ENCODE results near the gene PHF5A. TPM values are rescaled to one million over a fixed set of nuclear protein-coding genes. Genes with fewer than 3 reads are reported as not detected.

Gene PHF5A
- total RNA-seq, 1 experiment from 2014 or later: 62.9 TPM

- Histone ChIP-seq H2AFZ (no peak overlapping the region), H3K9me2 (ENCODE audit: insufficient read depth) (no peaks in the 10 kb centered on the region), H3F3A (ENCODE audit: insufficient read depth, low read depth) (peaks cover 10% of the 10 kb centered on the region), H3K27me3 (ENCODE audit: insufficient read depth, low read depth) (no peaks in the 10 kb centered on the region), H4K20me1 (ENCODE audit: insufficient read depth) (peaks cover 20% of the 10 kb centered on the region), H3K79me2 (ENCODE audit: low read depth) (peaks cover 34% of the 10 kb centered on the region), H3K4me3 (no peak overlapping the region), H3K27ac (no peak overlapping the region), H3K4me1 (replicated peaks; ENCODE audit: insufficient read depth) (no peaks in the 10 kb centered on the region), H3K4me2 (no peak overlapping the region), H3K9me3 (ENCODE audit: insufficient read depth, low read depth) (no peaks in the 10 kb centered on the region), H3K36me3 (ENCODE audit: low read depth) (0 out of 2 replicates have a peak, but pooled peaks cover 12% of the 10 kb centered on the region)
- intact Hi-C loops (cut with micrococcal nuclease; ENCODE audit: unreplicated experiment): no loop called here
- no TSS peak for BruUV-seq (replicated peaks)
- ChIA-PET POLR2A (ENCODE audit: unreplicated experiment) (no interaction called here), CTCF (no interaction called here)
- no peak for DNase-seq
- TF ChIP-seq, protein P1, sequence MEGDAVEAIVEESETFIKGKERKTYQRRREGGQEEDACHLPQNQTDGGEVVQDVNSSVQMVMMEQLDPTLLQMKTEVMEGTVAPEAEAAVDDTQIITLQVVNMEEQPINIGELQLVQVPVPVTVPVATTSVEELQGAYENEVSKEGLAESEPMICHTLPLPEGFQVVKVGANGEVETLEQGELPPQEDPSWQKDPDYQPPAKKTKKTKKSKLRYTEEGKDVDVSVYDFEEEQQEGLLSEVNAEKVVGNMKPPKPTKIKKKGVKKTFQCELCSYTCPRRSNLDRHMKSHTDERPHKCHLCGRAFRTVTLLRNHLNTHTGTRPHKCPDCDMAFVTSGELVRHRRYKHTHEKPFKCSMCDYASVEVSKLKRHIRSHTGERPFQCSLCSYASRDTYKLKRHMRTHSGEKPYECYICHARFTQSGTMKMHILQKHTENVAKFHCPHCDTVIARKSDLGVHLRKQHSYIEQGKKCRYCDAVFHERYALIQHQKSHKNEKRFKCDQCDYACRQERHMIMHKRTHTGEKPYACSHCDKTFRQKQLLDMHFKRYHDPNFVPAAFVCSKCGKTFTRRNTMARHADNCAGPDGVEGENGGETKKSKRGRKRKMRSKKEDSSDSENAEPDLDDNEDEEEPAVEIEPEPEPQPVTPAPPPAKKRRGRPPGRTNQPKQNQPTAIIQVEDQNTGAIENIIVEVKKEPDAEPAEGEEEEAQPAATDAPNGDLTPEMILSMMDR (conservative IDR thresholded peaks at IDR 0.05): no peak
- TF ChIP-seq EZH2 (IDR thresholded peaks at IDR 0.05; ENCODE audit: low read depth): no peak
Observed at GRCh38 chr22:41499624-41500280, 31.3 kb upstream of the PHF5A start.

- H3K36me3 ChIP-seq (ENCODE audit: low read depth): 0 out of 2 replicates have a peak, but pooled peaks cover 12% of the 10 kb centered on the region
- no peak overlapping the region for H3K4me2 ChIP-seq
- CTCF ChIA-PET: no interaction called here
Observed at GRCh38 chr22:41498303-41498835, 29.9 kb upstream of the PHF5A start.

GRCh38 chr22:41491374-41492100 lies 23.0 kb upstream of the PHF5A start:
- Histone ChIP-seq H3K27me3 (ENCODE audit: insufficient read depth, low read depth) (no peaks in the 10 kb centered on the region), H3K27ac (no peak overlapping the region), H3K36me3 (ENCODE audit: low read depth) (no peaks in the 10 kb centered on the region), H4K20me1 (ENCODE audit: insufficient read depth) (peaks cover 71% of the 10 kb centered on the region), H3K4me1 (replicated peaks; ENCODE audit: insufficient read depth) (no peaks in the 10 kb centered on the region), H2AFZ (no peak overlapping the region), H3K79me2 (ENCODE audit: low read depth) (peaks cover 87% of the 10 kb centered on the region), H3K4me2 (no peak overlapping the region), H3F3A (ENCODE audit: insufficient read depth, low read depth) (peaks cover 4% of the 10 kb centered on the region; the same call in 1 of the 2 replicates), H3K4me3 (no peak overlapping the region), H3K9me3 (ENCODE audit: insufficient read depth, low read depth) (no peaks in the 10 kb centered on the region), H3K9me2 (ENCODE audit: insufficient read depth) (no peaks in the 10 kb centered on the region)
- POLR2A ChIA-PET (ENCODE audit: unreplicated experiment): interaction anchor here (0.6 kb wide), 1 partner anchor 544 kb away, joined by 3 read pairs; no protein-coding TSS in a partner anchor
- no peak for TF ChIP-seq EZH2 (IDR thresholded peaks at IDR 0.05; ENCODE audit: low read depth)
- TF ChIP-seq, protein P1 (conservative IDR thresholded peaks at IDR 0.05): no peak
- intact Hi-C loops (cut with micrococcal nuclease; ENCODE audit: unreplicated experiment): no loop called here
- DNase-seq: no peak
- CTCF ChIA-PET: no interaction called here
- BruUV-seq (replicated peaks): no TSS peak

More at GRCh38 chr22:41498303-41498835, 29.9 kb upstream of the PHF5A start:
- Histone ChIP-seq H3K4me3 (no peak overlapping the region), H3F3A (ENCODE audit: insufficient read depth, low read depth) (peaks cover 10% of the 10 kb centered on the region), H3K9me3 (ENCODE audit: insufficient read depth, low read depth) (no peaks in the 10 kb centered on the region), H3K9me2 (ENCODE audit: insufficient read depth) (no peaks in the 10 kb centered on the region), H2AFZ (no peak overlapping the region), H3K27ac (no peak overlapping the region), H4K20me1 (ENCODE audit: insufficient read depth) (peaks cover 28% of the 10 kb centered on the region), H3K4me1 (replicated peaks; ENCODE audit: insufficient read depth) (no peaks in the 10 kb centered on the region), H3K27me3 (ENCODE audit: insufficient read depth, low read depth) (no peaks in the 10 kb centered on the region), H3K79me2 (ENCODE audit: low read depth) (peaks cover 47% of the 10 kb centered on the region)
- intact Hi-C loops (cut with micrococcal nuclease; ENCODE audit: unreplicated experiment): no loop called here
- BruUV-seq (replicated peaks): no TSS peak
- no peak for DNase-seq
- TF ChIP-seq, protein P1 (conservative IDR thresholded peaks at IDR 0.05): no peak
- TF ChIP-seq EZH2 (IDR thresholded peaks at IDR 0.05; ENCODE audit: low read depth): no peak
- POLR2A ChIA-PET (ENCODE audit: unreplicated experiment): no interaction called here

Measured in PC-9 (cell line).